ENCODE measurements around the gene DCP2. TPM values are rescaled to one million over a fixed set of nuclear protein-coding genes. Genes with fewer than 3 reads are reported as not detected.

Gene DCP2
- total RNA-seq, 1 experiment from 2014 or later = 176 TPM

- no peak overlapping the region for H4K91ac ChIP-seq (ENCODE audit: insufficient read length, low read depth, low read length)
- H4K5ac ChIP-seq (ENCODE audit: insufficient read length, low read depth, low read length) = no peak overlapping the region
- Mint-ChIP-seq H3K4me1 (peaks cover 4 to 5% of the 10 kb centered on the region in 2 experiments), H3K4me3 (no peak overlapping the region), H3K36me3 (ENCODE audit: insufficient read depth in 1 of 3, low read depth in 3 of 3) (no peaks in the 10 kb centered on the region; a peak in 2 of 7 replicates), H3K9me3 (no peaks in the 10 kb centered on the region), H3K27me3 (ENCODE audit: low read depth) (0 out of 2 replicates have a peak, but pooled peaks cover 1% of the 10 kb centered on the region), H3K27ac (no peak overlapping the region)
- H2BK5ac ChIP-seq (ENCODE audit: insufficient read length, low read length) = no peak overlapping the region
- H3K14ac ChIP-seq (ENCODE audit: insufficient read depth, low read length) = no peak overlapping the region
- H3K79me1 ChIP-seq (ENCODE audit: insufficient read depth, low read depth, low read length, poor library complexity, severe bottlenecking) = no peaks in the 10 kb centered on the region
- no peak overlapping the region for H2AFZ ChIP-seq (ENCODE audit: low read length)
- H3K4ac ChIP-seq (ENCODE audit: low read depth, low read length) = no peak overlapping the region
- H3K79me2 ChIP-seq (ENCODE audit: insufficient read depth, low read length) = no peaks in the 10 kb centered on the region
- H3K27me3 ChIP-seq (ENCODE audit: insufficient read depth, low read length) = no peaks in the 10 kb centered on the region
- H2AK5ac ChIP-seq (ENCODE audit: insufficient read length, low read length) = no peak overlapping the region
- H3K23me2 ChIP-seq (ENCODE audit: insufficient read length, low read depth, low read length, poor library complexity, severe bottlenecking) = no peaks in the 10 kb centered on the region
- H2BK12ac ChIP-seq (ENCODE audit: insufficient read length, low read depth, low read length) = no peak overlapping the region
- H3K18ac ChIP-seq (ENCODE audit: insufficient read length, low read depth, low read length) = no peak overlapping the region
- no peaks in the 10 kb centered on the region for H3K9me3 ChIP-seq (ENCODE audit: control insufficient read depth, low read depth, low read length)
- H3K27ac ChIP-seq (ENCODE audit: insufficient read length, low read depth, low read length) = no peak overlapping the region
- no peak overlapping the region for H3T11ph ChIP-seq (ENCODE audit: low read length)
- H2BK15ac ChIP-seq (ENCODE audit: low read depth, low read length) = no peak overlapping the region
- no peak overlapping the region for H3K9ac ChIP-seq (ENCODE audit: extremely low read depth, insufficient read length, low read length)
- H3K56ac ChIP-seq (ENCODE audit: insufficient read length, low read depth, low read length) = no peak overlapping the region
- no peak for DNase-seq
- H3K4me1 ChIP-seq (ENCODE audit: insufficient read depth, low read length) = no peaks in the 10 kb centered on the region
- no CpG with 5 or more reads among the region's 1 CpG for WGBS (ENCODE audit: extremely low coverage, insufficient read length, low lambda C conversion rate)
- no peak overlapping the region for H3K4me2 ChIP-seq (ENCODE audit: insufficient read depth, insufficient read length, low read length)
- no peak overlapping the region for H2BK20ac ChIP-seq (ENCODE audit: low read depth, low read length, poor library complexity, severe bottlenecking)
- no peaks in the 10 kb centered on the region for H4K20me1 ChIP-seq (ENCODE audit: control insufficient read depth, insufficient read depth, insufficient read length)
- no peak overlapping the region for H4K8ac ChIP-seq (replicated peaks; ENCODE audit: insufficient read length, low read depth, low read length)
- no peak overlapping the region for H3K23ac ChIP-seq (ENCODE audit: insufficient read length, low read depth, low read length)
- TF ChIP-seq, protein P1, sequence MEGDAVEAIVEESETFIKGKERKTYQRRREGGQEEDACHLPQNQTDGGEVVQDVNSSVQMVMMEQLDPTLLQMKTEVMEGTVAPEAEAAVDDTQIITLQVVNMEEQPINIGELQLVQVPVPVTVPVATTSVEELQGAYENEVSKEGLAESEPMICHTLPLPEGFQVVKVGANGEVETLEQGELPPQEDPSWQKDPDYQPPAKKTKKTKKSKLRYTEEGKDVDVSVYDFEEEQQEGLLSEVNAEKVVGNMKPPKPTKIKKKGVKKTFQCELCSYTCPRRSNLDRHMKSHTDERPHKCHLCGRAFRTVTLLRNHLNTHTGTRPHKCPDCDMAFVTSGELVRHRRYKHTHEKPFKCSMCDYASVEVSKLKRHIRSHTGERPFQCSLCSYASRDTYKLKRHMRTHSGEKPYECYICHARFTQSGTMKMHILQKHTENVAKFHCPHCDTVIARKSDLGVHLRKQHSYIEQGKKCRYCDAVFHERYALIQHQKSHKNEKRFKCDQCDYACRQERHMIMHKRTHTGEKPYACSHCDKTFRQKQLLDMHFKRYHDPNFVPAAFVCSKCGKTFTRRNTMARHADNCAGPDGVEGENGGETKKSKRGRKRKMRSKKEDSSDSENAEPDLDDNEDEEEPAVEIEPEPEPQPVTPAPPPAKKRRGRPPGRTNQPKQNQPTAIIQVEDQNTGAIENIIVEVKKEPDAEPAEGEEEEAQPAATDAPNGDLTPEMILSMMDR (conservative IDR thresholded peaks at IDR 0.05) = no peak
- no peak overlapping the region for H2BK120ac ChIP-seq (ENCODE audit: low read depth, low read length, poor library complexity, severe bottlenecking)
Measured at GRCh38 chr5:112933651-112934365, 42.8 kb upstream of the DCP2 start.

Data from H9 (cell line).